NCI-H187 treated with DMSO at 0.1 percent for 48 hours (cell line): ENCODE results near the gene TAOK2.
"Not testable (repeated sequence)": the region's sequence is repeated elsewhere in the genome, so short reads cannot be mapped to it uniquely, and the experiment has no call there.

ENCODE experiments used
- DNase-seq: peaks from one replicate; lab custom pipeline; 2025; lab: John Stamatoyannopoulos, UW

Gene TAOK2

DNA sequence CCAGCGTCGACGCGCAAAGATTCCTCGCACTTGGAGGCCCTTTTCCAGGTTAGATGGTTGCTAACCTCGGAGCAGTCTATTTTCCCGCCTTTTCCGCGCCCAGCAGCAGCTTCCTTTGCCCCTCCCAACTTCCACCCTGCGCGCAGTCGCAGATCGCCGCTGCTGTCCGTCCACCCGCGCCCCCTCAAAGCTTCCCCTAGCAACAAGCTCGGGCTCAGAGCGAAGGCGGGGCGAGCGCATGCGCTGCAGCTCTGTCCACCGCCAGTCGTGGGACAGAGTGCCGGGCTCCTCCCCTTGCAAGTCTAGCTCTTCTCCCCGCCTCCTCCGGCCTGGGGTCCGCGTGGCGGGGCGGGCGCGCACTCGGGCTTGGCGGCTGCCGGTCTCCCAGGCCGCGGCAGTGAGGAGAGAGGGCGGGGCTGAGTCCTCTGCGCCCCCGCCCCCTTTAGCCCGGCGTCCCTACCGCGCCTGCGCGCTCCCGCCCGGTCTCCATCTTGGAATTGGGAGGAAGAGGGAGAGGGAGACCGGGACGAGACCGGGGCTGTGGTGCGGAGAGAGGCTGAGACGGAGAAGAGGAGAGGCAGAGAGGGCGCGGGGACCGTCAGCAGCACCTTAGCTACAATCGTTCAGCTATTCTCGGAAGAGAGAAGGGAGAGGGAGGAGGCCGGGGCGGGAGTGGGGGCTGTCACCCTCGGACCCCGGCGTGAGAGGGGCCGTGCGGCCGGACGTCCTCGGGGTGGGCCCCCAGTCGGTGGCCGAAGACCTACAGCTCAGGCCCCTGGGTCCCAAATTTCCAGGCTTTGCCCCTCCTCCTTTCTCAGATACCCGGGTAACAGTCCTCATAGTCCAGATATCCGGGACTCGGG lies at the start of gene TAOK2:
TAOK2 (plus strand) TSS at position 485 of the 863 bp plus-strand sequence. CDS start 3,905 bp downstream, outside the sequence.
- DNase-seq = peak; percentile 78

DNA sequence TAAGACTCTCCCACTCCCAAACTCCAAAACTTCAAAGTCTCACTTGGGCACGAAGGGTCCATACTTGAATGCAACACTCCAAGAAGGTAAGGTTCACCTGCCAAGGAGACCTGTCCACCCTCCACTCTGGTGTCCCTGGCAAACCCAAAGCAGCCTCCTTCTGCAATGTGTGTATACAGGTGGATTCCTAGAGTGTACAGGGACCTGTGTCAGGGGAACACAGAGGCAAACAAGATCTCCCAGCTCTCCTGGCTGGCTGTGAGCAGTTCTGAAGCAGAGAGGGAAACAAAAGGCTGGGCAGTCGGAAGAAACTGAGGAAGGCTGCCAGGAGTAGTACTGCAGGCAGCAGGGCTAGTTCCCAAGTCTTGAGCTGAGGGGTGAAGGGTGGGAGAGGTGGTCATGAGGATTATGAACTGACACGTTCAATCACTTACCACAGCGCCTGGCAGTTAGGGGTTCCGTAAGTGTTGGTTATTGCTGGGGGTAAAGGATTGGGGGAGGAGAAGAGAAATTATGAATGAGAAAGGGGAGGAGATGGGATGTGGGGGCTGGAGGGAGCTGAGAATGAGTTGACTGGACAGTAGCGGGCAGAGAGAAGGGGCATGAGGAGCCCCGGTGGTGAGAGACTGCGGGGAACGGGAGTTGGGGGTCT lies 48.4 kb upstream of the TAOK2 start:
- no peak for DNase-seq

DNA sequence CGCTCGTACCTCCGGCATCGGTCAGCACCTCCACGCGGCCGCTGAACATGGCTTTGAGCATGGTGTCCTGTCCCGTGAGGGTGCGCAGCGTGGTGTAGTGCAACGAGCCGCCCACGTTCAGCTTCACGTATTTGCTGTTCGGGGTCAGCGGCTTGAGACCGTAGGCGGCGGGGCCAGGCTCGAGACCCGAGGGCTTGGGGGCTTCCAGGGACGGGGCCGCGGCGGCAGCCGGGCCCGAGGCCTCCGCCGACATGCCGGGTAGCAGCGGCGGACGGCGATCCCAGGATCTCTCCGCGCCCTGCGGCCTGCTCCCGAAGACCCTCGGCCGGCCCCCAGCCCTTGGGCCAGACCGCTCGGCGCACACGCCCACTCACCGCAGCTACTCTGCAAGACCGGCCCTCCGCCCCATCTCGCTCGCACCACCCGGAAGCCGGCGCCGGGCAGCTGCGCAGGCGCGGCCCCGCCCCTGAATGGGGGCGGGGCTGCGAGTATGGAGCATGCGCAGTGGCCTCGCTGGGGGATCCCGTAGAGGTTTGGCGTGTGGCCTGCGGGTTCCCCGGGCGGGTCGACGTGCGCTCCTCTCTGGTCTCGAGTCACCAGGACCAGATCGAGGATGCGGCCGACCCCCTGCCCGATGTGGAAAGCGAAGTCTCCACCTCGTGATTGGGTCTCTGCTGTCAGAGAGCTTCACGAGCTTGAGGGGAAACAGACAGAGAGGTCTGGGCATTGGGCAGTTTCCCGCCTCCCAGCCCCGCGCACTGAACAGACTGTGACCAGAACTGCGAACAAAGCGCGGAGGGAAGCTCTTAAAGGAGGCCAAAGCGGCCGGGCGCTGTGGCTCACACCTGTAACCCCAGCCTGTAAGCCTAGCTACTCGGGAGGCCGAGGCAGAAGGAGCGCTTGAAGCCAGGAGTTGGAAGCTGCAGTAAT lies 47.6 kb upstream of the TAOK2 start, which contains the start of gene KCTD13:
KCTD13 (minus strand) TSS at position 446 of the 930 bp plus-strand sequence; CDS start at position 253, 193 bp downstream.
- DNase-seq = peak; percentile 1

DNA sequence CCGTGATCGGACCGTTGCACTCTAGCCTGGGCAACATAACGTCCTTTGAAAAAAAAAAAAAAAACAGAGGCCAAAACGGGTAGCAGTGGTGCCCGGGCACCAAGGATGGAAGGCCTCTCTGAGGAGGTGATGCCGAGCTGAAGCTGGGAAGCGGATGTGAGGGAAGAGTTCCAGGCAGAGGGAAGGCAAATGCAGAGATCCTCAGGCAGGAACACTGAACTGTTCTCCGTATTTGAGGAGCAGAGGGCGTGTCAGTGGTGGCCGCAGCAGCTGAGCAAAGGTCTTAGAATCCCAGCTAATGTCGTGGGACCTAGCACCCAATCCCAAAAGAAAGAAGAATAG lies 47.0 kb upstream of the TAOK2 start:
- no peak for DNase-seq

DNA sequence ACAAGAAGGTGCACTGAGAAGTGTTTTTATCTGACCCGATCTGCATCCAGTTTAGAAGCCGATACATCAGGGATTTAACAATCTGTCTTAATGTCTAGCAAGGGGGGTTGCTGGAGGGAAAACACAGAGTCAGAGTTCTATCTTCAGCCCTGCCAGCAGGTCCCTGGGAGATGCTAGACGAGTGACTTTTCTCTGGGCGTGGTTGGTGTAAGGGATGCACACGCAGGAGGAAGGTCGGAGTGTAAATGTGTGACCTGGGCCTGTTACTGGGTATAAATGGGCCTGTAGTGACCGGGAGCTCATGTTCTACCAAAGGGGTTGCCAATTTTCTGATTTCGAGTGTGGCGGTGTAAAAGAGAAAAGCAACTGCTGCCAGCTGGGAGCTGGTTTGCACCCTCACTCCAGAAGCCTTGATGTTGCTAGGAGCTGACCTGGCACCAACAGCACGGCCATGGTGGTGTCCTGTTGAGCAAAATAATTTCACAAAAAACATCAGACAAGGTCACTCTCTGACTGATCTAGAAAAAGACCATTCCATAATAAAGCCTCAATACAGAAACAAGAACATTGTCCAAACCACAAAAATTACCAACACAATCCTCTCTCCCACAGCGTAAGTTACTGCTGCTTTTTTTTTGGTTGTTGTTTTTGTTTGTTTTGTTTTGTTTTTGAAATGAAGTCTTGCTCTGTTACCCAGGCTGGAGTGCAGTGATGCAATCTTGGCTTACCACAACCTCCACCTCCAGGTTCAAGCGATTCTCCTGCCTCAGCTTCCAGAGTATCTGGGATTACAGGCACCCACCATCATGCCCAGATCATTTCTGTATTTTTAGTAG lies 46.4 kb upstream of the TAOK2 start:
- DNase-seq = no peak

DNA sequence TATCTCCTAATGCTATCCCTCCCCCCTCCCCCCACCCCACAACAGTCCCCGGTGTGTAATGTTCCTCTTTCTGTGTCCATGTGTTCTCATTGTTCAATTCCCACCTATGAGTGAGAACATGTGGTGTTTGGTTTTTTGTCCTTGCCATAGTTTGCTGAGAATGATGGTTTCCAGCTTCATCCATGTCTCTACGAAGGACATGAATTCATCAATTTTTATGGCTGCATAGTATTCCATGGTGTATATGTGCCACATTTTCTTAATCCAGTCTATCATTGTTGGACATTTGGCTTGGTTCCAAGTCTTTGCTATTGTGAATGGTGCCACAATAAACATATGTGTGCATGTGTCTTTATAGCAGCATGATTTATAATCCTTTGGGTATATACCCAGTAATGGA lies 41.9 kb upstream of the TAOK2 start:
- not testable (repeated sequence) for DNase-seq

DNA sequence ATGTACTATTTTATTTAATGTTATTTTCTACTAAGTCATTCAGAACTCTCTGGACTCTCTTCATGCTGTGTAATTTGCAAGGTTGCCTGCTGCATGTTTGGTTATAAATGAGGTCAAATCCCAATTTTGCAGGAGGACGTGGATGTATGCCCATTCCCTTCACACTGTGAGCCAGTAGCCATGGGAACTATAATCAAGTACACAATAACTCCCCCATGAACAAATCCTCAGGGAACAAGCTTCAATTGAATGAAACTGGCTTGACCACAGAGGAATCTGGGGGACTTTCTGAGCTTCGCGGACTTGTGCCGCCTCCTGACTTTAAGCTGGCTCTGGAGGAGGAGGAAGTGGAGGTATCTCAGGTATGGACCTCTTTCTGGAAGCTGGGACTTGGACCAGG lies 33.0 kb upstream of the TAOK2 start:
- no peak for DNase-seq

DNA sequence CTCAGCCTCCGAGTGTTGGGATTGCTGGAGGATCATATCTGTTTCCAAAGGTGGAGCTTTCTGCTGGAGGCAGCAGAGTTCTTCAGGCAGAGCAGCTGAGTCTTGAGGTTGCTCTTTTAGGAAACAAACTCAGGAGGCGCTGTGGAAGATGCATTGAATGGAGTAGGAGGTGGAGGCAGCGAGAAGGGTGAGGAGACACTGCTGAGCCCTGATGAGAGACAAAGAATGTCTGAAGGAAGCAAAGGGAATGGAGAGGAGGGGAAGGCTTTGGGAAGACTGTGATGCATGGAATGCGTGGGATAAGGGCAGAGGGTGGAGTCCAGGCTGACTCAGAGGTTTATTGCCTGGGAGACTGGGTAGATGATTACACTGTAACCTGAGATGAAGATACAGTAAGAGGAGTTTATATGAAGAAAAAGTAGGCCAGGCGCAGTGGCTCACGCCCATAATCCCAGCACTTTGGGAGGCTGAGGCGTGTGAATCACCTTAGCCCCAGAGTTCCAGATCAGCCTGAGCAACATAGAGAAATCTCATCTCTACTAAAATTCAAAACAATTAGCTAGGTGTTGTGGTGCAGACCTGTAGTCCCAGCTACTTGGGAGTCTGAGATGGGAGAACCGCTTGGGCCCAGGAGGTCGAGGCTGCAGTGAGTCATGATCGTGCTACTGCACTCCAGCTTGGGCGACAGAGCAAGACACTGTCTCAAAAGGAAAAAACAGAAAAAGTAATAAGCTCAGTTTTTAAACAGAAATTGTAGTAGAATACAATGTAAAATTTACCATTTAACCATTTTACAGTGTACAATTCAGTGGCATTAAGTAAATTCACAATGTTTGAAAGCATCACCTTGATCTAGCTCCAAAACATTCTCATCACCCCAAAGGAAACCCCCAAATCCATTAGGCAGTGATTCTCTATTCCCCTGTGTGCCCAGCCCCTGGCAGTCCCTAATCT lies 29.5 kb upstream of the TAOK2 start:
- no peak for DNase-seq

DNA sequence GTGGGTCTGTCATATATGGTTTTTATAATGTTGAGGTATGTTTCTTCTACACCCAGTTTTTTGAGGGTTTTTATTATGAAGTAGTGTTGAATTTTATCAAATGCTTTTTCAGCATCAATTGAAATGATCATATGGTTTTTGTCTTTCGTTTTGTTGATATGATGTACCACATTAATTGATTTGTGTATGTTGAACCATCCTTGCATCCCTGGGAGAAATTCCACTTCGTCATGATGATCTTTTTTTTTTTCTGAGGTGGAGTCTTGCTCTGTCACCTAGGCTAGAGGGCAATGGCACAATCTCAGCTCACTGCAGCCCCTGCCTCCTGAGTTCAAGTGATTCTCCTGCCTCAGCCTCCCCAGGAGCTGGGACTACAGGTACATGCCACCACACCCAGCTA lies 25.8 kb upstream of the TAOK2 start:
- DNase-seq = no peak

DNA sequence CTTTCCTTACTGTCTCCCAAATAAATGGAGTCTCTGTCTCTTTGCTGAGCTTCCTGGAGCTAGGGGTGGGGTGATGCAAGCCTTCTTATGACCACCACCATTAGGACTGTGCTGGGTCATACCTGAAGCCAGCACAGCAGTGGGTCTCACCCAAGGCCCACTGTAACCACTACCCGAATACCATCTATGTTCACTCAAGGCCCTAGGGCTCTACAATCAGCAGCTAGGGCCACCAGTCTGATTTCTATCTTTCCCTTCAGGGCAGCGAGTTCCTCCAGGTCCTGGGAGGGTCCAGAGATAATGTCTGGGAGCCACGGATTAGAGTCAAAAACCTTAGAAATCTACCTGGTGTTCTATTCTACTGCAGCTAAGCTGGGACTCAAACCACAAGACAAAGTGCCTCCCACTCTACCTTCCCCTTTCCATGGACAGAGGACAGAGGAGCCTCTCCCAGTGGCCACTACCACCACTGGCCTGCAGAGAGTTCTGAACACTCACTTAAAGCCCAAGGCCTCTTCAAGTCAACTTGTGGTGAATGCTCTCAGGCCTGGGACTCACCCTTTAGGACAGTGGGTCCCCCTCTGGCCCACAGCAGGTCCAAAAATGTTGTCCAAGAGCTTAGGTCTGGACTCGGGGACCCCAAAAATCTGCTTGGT lies 22.7 kb upstream of the TAOK2 start:
- DNase-seq = no peak

DNA sequence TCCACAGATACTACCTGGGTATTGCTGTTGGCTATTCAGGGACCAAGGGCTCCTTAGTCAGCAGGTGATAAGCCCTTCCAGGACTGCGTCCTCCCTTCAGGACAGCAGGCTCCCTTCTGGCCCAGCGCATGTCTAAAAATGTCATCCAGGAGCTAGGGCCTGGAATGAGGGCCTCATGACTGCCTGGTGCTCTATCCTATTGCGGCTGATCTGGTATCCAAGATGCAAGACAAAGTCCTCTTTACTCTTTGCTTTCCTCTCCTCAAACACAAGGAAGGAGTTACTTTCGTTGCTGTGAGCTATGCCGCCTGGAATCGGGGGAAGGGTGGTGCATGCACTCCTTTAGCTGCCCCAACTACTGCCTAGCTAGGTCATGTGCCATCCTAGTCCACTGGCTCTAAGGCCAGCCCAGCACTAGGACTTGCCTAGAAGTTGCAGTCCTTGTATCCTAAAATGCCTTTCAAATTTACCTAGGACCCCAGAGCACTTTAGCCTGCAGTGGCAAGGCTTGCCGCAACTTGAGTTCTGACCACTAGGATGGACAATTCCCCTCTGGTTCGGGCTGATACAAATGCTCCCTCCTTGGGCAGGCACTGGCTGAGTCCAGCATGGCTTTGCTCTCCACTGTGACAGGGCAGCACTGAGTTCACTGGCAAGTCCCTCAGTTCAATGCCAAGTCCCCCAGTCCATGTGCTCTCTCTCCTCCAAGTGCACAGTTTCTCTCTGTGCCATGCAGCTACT lies 21.9 kb upstream of the TAOK2 start:
- DNase-seq = no peak

DNA sequence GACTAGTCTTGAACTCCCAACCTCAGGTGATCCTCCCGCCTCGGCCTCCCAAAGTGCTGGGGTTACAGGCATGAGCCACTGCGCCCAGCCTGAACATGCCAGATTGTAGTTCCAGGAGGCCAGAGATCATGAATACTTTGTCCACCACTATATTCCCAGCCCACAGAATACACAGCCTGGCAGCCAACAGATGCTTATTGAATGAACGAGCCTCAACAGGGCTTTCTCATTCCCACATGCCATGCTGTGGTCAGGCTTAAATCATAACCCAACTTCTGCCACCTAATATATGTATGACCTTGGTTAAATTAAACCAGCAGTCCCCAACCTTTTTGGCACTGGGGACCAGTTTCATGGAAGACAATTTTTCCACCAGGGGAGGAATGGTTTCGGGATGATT lies 14.9 kb upstream of the TAOK2 start:
- no peak for DNase-seq

DNA sequence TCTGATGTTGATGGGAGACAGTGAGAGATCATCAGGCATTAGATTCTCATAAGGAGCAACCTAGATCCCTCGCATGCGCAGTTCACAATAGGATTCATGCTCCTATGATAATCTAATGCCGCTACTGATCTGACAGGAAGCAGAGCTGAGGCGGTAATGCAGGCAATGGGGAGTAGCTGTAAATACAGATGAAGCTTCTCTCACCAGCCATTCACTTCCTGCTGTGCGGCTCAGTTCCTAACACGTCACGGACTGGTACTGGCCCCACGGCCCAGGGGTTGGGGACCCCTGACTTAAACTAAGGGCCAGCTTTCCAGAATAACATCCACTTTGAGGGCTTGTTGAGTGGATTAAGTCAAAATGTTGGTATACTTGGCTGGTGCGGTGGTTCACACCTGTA lies 14.4 kb upstream of the TAOK2 start:
- no peak for DNase-seq

DNA sequence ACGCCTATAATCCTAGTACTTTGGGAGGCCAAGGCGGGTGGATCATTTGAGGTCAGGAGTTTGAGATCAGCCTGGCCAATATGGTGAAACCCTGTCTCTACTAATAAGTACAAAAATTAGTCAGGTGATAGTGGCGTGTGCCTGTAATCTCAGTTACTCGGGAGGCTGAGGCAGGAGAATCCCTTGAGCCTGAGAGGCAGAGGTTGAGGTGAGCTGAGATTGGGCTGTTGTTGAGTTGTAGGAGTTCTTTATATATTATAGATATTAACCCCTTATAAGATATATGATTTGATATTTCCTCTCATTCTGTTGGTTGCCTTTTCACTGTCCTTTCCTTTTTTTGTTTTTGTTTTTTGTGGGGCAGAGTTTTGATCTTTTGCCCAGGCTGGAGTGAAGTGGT lies 13.8 kb upstream of the TAOK2 start:
- DNase-seq = not testable (repeated sequence)

DNA sequence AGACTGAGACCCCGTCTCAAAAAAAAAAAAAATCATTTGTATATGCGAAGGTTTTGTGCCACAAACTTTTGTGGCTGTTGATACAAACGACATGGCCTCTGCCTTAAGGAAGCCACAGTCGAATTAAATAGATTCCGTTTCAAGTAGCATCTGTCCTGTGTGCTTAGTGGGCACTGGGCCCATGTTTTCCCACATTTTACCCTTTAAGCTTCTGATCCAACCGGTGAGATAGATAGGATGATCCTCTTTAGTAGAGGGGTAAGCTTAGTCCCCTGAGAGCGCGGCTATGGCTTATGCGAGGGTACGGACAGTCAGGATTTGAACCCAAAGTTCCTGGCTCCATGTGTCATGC lies 12.6 kb upstream of the TAOK2 start:
- DNase-seq = no peak

DNA sequence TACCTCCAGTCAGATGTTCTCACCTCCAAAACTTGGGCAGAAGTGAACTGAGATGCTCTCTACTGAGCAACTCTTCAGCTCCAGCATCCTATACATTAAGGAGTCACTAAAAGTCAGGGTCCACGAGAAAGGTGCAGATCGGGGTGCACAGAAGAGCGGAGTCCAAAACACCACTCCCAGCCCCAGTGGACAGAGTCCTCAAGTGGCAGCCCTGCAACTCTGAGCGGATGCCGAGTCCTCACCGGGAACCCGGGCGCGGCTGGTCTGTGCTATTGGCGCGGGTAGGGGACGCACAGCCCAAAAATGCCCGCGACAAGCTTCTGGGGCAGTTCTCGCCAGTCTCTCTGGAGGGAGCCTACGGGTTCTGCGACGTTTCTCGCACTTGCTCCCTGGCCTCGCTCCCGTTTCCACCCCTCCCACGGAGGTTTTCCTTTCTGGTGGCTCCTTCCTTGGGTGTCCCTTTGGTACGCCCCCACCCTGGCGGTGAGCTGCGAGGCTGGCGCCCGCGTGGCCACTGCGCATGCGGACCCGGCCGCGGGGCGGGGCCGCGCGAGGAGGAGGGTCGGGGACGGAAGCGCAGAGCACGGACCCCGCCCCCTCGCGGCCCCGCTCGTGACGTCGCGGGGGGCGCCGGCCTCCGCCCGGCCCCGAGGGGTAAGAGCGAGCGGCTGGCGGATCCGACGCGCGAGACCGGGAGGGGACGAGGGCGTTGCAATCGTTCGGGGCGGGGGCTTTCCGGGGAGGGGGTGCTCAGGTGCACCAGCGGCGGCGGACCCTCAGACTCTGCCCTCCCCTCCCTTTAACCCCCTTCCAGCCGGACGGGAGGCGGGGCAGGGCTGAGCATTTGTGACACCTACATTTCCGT lies 12.0 kb upstream of the TAOK2 start, which contains the start of gene TMEM219:
TMEM219 (plus strand) TSS at position 601 of the 865 bp plus-strand sequence. CDS start 1,065 bp downstream, outside the sequence.
- DNase-seq = no peak

DNA sequence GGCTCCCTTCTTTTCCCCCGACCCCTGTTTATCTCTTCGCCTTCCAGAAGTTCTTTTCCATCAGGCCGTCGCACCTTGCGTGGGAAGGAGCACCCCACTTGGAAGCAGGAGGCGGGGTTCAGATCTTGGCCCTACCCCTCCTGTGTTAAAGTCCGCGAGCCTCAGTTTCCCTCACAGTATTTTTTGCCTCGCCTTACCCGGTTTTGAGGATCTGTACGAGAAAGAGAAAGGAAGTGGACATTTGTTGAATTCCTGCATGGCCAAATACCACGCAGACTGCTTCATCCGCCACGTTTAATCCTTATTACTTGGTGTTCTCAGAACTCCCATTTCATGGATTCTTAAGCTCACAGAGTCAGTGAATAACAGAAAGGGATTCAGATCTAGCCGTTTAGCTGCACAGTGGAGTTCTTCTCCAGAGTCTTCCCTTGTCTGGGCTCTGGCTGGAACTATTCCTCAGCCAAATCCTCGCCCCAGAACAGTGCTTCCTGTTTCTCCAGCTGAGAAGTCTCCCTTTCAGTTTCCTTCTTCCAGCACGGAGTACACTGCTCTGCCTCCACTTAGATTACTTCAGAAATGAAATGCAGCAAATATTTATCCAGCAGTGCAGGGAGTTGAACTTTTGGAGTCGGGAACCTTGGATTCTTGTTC lies 11.2 kb upstream of the TAOK2 start:
- DNase-seq = no peak
